SK-N-SH (cell line): ENCODE data around the gene GTPBP4. TPM values are rescaled to one million over a fixed set of nuclear protein-coding genes. Genes with fewer than 3 reads are reported as not detected.

ENCODE experiments used
- CTCF ChIA-PET: fragments of 300-600, 350-600 bp; formaldehyde crosslinking; extraction: SDS; loops from one replicate; lab custom pipeline; 2021; lab: Yijun Ruan, JAX
- POLR2A ChIA-PET: fragments of 350-600 bp; sonication (Branson Sonifier 250); formaldehyde crosslinking; extraction: SDS; loops from one replicate; lab custom pipeline; 2020; ENCODE audit warnings: antibody characterized with exemption, inconsistent platforms; lab: Yijun Ruan, JAX
- DNase-seq: peaks from one replicate; pipeline ENCODE4 v3.0.0; 2012
- H2AFZ ChIP-seq: fragments of 200-600 bp; sonication (generic); 2 replicates; pipeline ENCODE4 v1.8.1; 2016; ENCODE audit warnings: antibody characterized with exemption, mild to moderate bottlenecking, low read depth
- H3F3A ChIP-seq: fragments of 200-600 bp; sonication (generic); replicated peaks from 2 replicates; pipeline ENCODE3; 2016; ENCODE audit warnings: antibody characterized with exemption, mild to moderate bottlenecking; ENCODE audit not compliant: insufficient read depth
- H3K27ac ChIP-seq, 2 experiments: fragments of 200-500 bp in 1 of 2; fragments of 200-600 bp in 1 of 2; sonication (Bioruptor generic) in 1 of 2; sonication (generic), shearing (Covaris generic) in 1 of 2; 2 replicates each; pipeline versions ENCODE4 v1.5.1 to v1.6.1; 2014 to 2016; ENCODE audit warnings: low read depth in 2 of 2, inconsistent platforms in 1 of 2, low read length in 1 of 2, mild to moderate bottlenecking in 1 of 2, mixed read lengths in 1 of 2
- H3K27me3 ChIP-seq: fragments of 200-600 bp; sonication (generic), shearing (Covaris generic); 2 replicates; pipeline ENCODE4 v1.6.1; 2016; ENCODE audit warnings: mixed run types; ENCODE audit not compliant: insufficient read depth
- H3K36me3 ChIP-seq, 2 experiments: fragments of 200-500 bp in 1 of 2; fragments of 200-600 bp in 1 of 2; sonication (Bioruptor generic) in 1 of 2; sonication (generic) in 1 of 2; replicated peaks in 1 of 2; 2 replicates each; pipeline versions ENCODE3 to v1.5.1; 2014 to 2016; ENCODE audit warnings: low read length in 1 of 2, mild to moderate bottlenecking in 1 of 2; ENCODE audit not compliant: insufficient read depth in 2 of 2, control insufficient read depth in 1 of 2
- H3K4me1 ChIP-seq, 2 experiments: fragments of 200-500 bp in 1 of 2; fragments of 200-600 bp in 1 of 2; sonication (Bioruptor generic) in 1 of 2; sonication (generic), shearing (Covaris generic) in 1 of 2; 2 replicates each; pipeline versions ENCODE4 v1.5.1 to v1.6.1; 2014 to 2016; ENCODE audit warnings: low read depth in 1 of 2, low read length in 1 of 2, mixed run types in 1 of 2; ENCODE audit not compliant: insufficient read depth in 2 of 2, control insufficient read depth in 1 of 2
- H3K4me2 ChIP-seq: fragments of 200-600 bp; sonication (generic), shearing (Covaris generic); 2 replicates; pipeline ENCODE4 v1.6.1; 2017; ENCODE audit warnings: mixed run types
- H3K4me3 ChIP-seq, 2 experiments: fragments of 200-500 bp in 1 of 2; fragments of 200-600 bp in 1 of 2; sonication (Bioruptor generic) in 1 of 2; sonication (generic), shearing (Covaris generic) in 1 of 2; 2 replicates each; pipeline versions ENCODE4 v1.5.1 to v1.8.1; 2014 to 2016; ENCODE audit warnings: low read depth in 2 of 2, inconsistent platforms in 1 of 2, low read length in 1 of 2, mild to moderate bottlenecking in 1 of 2, mixed read lengths in 1 of 2, moderate library complexity in 1 of 2
- H3K79me2 ChIP-seq: fragments of 200-600 bp; sonication (generic); 2 replicates; pipeline ENCODE4 v1.8.1; 2017; ENCODE audit warnings: mild to moderate bottlenecking; ENCODE audit not compliant: insufficient read depth
- H3K9ac ChIP-seq: fragments of 200-600 bp; sonication (generic); 2 replicates; pipeline ENCODE4 v1.6.1; 2017; ENCODE audit warnings: mixed run types
- H3K9me2 ChIP-seq: fragments of 200-600 bp; sonication (generic); 2 replicates; pipeline ENCODE4 v1.6.1; 2017; ENCODE audit warnings: mixed run types
- H3K9me3 ChIP-seq: fragments of 200-600 bp; sonication (generic); 2 replicates; pipeline ENCODE4 v1.6.1; 2017; ENCODE audit warnings: mixed run types, mild to moderate bottlenecking, moderate library complexity
- H4K20me1 ChIP-seq: fragments of 200-600 bp; sonication (generic); 2 replicates; pipeline ENCODE4 v1.6.1; 2017; ENCODE audit warnings: mild to moderate bottlenecking, mixed run types; ENCODE audit not compliant: insufficient read depth
- CTCF ChIP-seq: fragments of 200-600 bp; sonication (generic); IDR thresholded peaks from 2 replicates; pipeline ENCODE4 v1.6.1; 2017; ENCODE audit warnings: antibody characterized with exemption, mild to moderate bottlenecking, moderate library complexity
- EP300 ChIP-seq, 2 experiments: IDR thresholded peaks; 2 replicates each; pipeline versions ENCODE4 v1.4.0 to v1.6.1; 2012; ENCODE audit warnings: borderline replicate concordance in 1 of 2, low read depth in 1 of 2, low read length in 1 of 2
- EZH2phosphoT487 ChIP-seq: fragments of 200-600 bp; sonication (generic); IDR thresholded peaks from 2 replicates; pipeline ENCODE4 v1.6.1; 2017; ENCODE audit warnings: low read depth, mixed run types, mild to moderate bottlenecking, antibody characterized with exemption, moderate library complexity, borderline replicate concordance
- FOSL2 ChIP-seq: IDR thresholded peaks from 2 replicates; pipeline ENCODE4 v1.4.0; 2012; ENCODE audit warnings: low read depth, mild to moderate bottlenecking, moderate library complexity, borderline replicate concordance
- FOXM1 ChIP-seq: IDR thresholded peaks from 2 replicates; pipeline ENCODE4 v1.4.0; 2012; ENCODE audit warnings: low read depth, mild to moderate bottlenecking
- GABPA ChIP-seq: IDR thresholded peaks from 2 replicates; pipeline ENCODE4 v1.4.0; 2012; ENCODE audit warnings: low read depth, mild to moderate bottlenecking
- GATA2 ChIP-seq: sonication (generic); formaldehyde crosslinking; IDR thresholded peaks from 2 replicates; pipeline ENCODE4 v1.5.0; 2020; ENCODE audit warnings: mild to moderate bottlenecking, missing genetic modification reagents
- MEF2A ChIP-seq: IDR thresholded peaks from 2 replicates; pipeline ENCODE4 v1.4.0; 2012; ENCODE audit warnings: low read depth, borderline replicate concordance
- MXI1 ChIP-seq: IDR thresholded peaks from 2 replicates; pipeline ENCODE4 v1.6.1; 2012; ENCODE audit warnings: mild to moderate bottlenecking, low read depth, low read length, improper control_type of control experiment
- PBX3 ChIP-seq: IDR thresholded peaks from 2 replicates; pipeline ENCODE4; 2012
- POLR2AphosphoS5 ChIP-seq: IDR thresholded peaks from 2 replicates; pipeline ENCODE4 v1.6.1; 2012; ENCODE audit warnings: low read depth, low read length
- RCOR1 ChIP-seq: fragments of 150-350 bp; IDR thresholded peaks from 2 replicates; pipeline ENCODE4 v1.6.1; 2017; ENCODE audit warnings: antibody characterized with exemption, low read length
- REST ChIP-seq: IDR thresholded peaks from 2 replicates; pipeline ENCODE4 v1.6.1; 2012; ENCODE audit warnings: mild to moderate bottlenecking, low read depth, low read length, moderate library complexity
- RXRA ChIP-seq: IDR thresholded peaks from 2 replicates; pipeline ENCODE4 v1.4.0; 2012; ENCODE audit warnings: low read depth, mild to moderate bottlenecking, borderline replicate concordance
- SIN3A ChIP-seq: IDR thresholded peaks from 2 replicates; pipeline ENCODE4 v1.6.1; 2012; ENCODE audit warnings: low read depth, mild to moderate bottlenecking, low read length, moderate library complexity, borderline replicate concordance
- TAF1 ChIP-seq: IDR thresholded peaks from 2 replicates; pipeline ENCODE4 v1.6.1; 2012; ENCODE audit warnings: low read depth, mild to moderate bottlenecking, low read length, moderate library complexity, borderline replicate concordance
- TCF12 ChIP-seq: IDR thresholded peaks from 2 replicates; pipeline ENCODE4 v1.4.0; 2012
- WGBS: methylation state at CpG from one replicate; pipeline ENCODE4 v1.1.6; 2017; ENCODE audit warnings: low lambda C conversion rate; 5-methylcytosine and 5-hydroxymethylcytosine counted together
- polyA plus RNA-seq, 3 experiments: library from polyadenylated mRNA; depleted of rRNA; stranded (reverse); fragments of >200 nt; gene quantifications; 2 replicates each; pipeline ENCODE4 v1.2.3, GENCODE V29; 2012
- TF ChIP-seq, protein P1 (sequence below): fragments of 150-350 bp; IDR thresholded peaks from 2 replicates; pipeline ENCODE4 v1.6.1; 2016; ENCODE audit warnings: mild to moderate bottlenecking, low read depth, low read length
- TF ChIP-seq, protein P2 (sequence below): IDR thresholded peaks from 2 replicates; pipeline ENCODE4 v1.4.0; 2012; ENCODE audit warnings: low read depth, borderline replicate concordance

GTPBP4 gene
- polyA plus RNA-seq, 1 of the 3 experiments (the other 2 are of a cell fraction): 36.6 TPM

- POLR2A ChIA-PET: no interaction called here
- CTCF ChIA-PET: interaction anchor here (0.9 kb wide), 1 partner anchor 300 kb away, joined by 3 read pairs; no protein-coding TSS in a partner anchor
These were observed 80.4 kb downstream of the GTPBP4 start for GRCh38 chr10:1068380-1069361.

More at GRCh38 chr10:1068380-1069361, 80.4 kb downstream of the GTPBP4 start:
- peaks cover 4% of the 10 kb centered on the region for H3F3A ChIP-seq
- H2AFZ ChIP-seq: no peak overlapping the region
- no peak for DNase-seq
- 83% methylated on average over 10 of the region's 10 CpGs for WGBS
- no peaks in the 10 kb centered on the region for H3K27me3 ChIP-seq
- H3K36me3 ChIP-seq: peaks cover 12 to 20% of the 10 kb centered on the region in 2 experiments
- no peaks in the 10 kb centered on the region for H3K9me2 ChIP-seq
- no peaks in the 10 kb centered on the region for H3K4me1 ChIP-seq
- H4K20me1 ChIP-seq: peaks cover 4% of the 10 kb centered on the region; the same call in 1 of the 2 replicates
- no peak overlapping the region for H3K27ac ChIP-seq
- H3K9me3 ChIP-seq: no peaks in the 10 kb centered on the region
- peaks cover 46% of the 10 kb centered on the region for H3K79me2 ChIP-seq
- H3K4me2 ChIP-seq: no peak overlapping the region
- TF ChIP-seq PBX3 (no peak), FOSL2 (no peak), MEF2A (no peak), EP300 (IDR thresholded peaks at IDR 0.05; ENCODE audit: borderline replicate concordance in 1 of 2, low read depth in 1 of 2, low read length in 1 of 2) (no peak), FOXM1 (no peak), GABPA (no peak), RCOR1 (no peak), EZH2phosphoT487 (no peak), MXI1 (no peak), SIN3A (no peak), TCF12 (no peak), GATA2 (CRISPR knock-in tag) (no peak), RXRA (no peak), POLR2AphosphoS5 (no peak), CTCF (no peak), TAF1 (no peak), REST (no peak)
- TF ChIP-seq, protein P1, sequence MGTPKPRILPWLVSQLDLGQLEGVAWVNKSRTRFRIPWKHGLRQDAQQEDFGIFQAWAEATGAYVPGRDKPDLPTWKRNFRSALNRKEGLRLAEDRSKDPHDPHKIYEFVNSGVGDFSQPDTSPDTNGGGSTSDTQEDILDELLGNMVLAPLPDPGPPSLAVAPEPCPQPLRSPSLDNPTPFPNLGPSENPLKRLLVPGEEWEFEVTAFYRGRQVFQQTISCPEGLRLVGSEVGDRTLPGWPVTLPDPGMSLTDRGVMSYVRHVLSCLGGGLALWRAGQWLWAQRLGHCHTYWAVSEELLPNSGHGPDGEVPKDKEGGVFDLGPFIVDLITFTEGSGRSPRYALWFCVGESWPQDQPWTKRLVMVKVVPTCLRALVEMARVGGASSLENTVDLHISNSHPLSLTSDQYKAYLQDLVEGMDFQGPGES: no peak
- TF ChIP-seq, protein P2, sequence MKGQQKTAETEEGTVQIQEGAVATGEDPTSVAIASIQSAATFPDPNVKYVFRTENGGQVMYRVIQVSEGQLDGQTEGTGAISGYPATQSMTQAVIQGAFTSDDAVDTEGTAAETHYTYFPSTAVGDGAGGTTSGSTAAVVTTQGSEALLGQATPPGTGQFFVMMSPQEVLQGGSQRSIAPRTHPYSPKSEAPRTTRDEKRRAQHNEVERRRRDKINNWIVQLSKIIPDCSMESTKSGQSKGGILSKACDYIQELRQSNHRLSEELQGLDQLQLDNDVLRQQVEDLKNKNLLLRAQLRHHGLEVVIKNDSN: no peak
- TF ChIP-seq, all 33 proteins: peak for 0
- Histone ChIP-seq H3K4me3 (no peak overlapping the region), H3K9ac (no peak overlapping the region)
